Gastrocnemius medialis (tissue), 4 donors: Measurements from ENCODE around the gene LPCAT2. TPM values are rescaled to one million over a fixed set of nuclear protein-coding genes. Genes with fewer than 3 reads are reported as not detected.

ENCODE experiments used
- ATAC-seq, 2 donors: fragments of 150-250 bp; one replicate each; pipeline ENCODE4 v1.9.1; 2016
- DNase-seq, 2 donors: peaks; one replicate each; pipeline ENCODE4 v3.0.0-alpha.2; 2019
- H3K27ac ChIP-seq, 4 donors: fragments of 200-600 bp; sonication (generic); 1 replicate in 1 of 4; 2 replicates in 3 of 4; pipeline ENCODE4 v1.5.1; 2016 to 2018; ENCODE audit warnings: mild to moderate bottlenecking in 2 of 4, moderate library complexity in 1 of 4
- H3K27me3 ChIP-seq, 3 donors: fragments of 200-600 bp; sonication (generic) in 2 of 3; 1 replicate in 1 of 3; 2 replicates in 2 of 3; pipeline versions ENCODE4 v1.5.1 to v1.6.0; 2016 to 2019; ENCODE audit warnings: mild to moderate bottlenecking in 1 of 3, moderate library complexity in 1 of 3
- H3K36me3 ChIP-seq, 2 donors: fragments of 200-600 bp; sonication (generic) in 1 of 2; one replicate each; pipeline ENCODE4 v1.5.1; 2017 to 2018
- H3K4me1 ChIP-seq, 2 donors: fragments of 200-600 bp; sonication (generic) in 1 of 2; one replicate each; pipeline ENCODE4 v1.5.1; 2016 to 2017; ENCODE audit warnings: mild to moderate bottlenecking in 2 of 2
- H3K4me3 ChIP-seq, 4 donors: fragments of 200-600 bp; sonication (generic) in 3 of 4; 1 replicate in 1 of 4; 2 replicates in 3 of 4; pipeline ENCODE4 v1.5.1; 2016 to 2019; ENCODE audit warnings: mild to moderate bottlenecking in 2 of 4
- H3K9me3 ChIP-seq, 3 donors: fragments of 200-600 bp; sonication (generic) in 2 of 3; 1 replicate in 1 of 3; 2 replicates in 2 of 3; pipeline ENCODE4 v1.5.1; 2016 to 2019
- POLR2A ChIP-seq, 2 donors: fragments of 450-650 bp; IDR thresholded peaks; one replicate each; pipeline ENCODE4 v1.6.1; 2017; ENCODE audit warnings: antibody characterized with exemption in 2 of 2, mild to moderate bottlenecking in 2 of 2, moderate library complexity in 2 of 2
- in situ Hi-C, 4 donors: fragments of 200-750 bp; cut with MboI; loops; one replicate each; pipeline versions ENCODE4 v1.15.0 to v1.8.0; 2017; ENCODE audit warnings: low sequenced_read_pairs in 4 of 4
- intact Hi-C: fragments of 100-400 bp; cut with DNase I; formaldehyde crosslinking; loops from one replicate; pipeline ENCODE4 v1.15.1; 2023; ENCODE audit warnings: low total_unique reads
- total RNA-seq, 4 donors: library from RNA; depleted of rRNA; stranded (reverse); fragments of >200 nt; gene quantifications; one replicate each; pipeline versions ENCODE4 v1.1.0 to v1.2.3, GENCODE V29; 2016
- TF ChIP-seq, protein P1 (sequence below), 5 experiments: fragments of 450-650 bp in 3 of 5; fragments of 200-600 bp in 2 of 5; sonication (generic) in 2 of 5; IDR thresholded peaks in 4 of 5; conservative IDR thresholded peaks in 1 of 5; 1 replicate in 4 of 5; 2 replicates in 1 of 5; pipeline ENCODE4 v1.5.1; 2016 to 2019; ENCODE audit warnings: antibody characterized with exemption in 5 of 5, mild to moderate bottlenecking in 3 of 5, moderate library complexity in 3 of 5

Gene LPCAT2
- total RNA-seq, 4 donors from 2014 or later, result 1.2 to 6.7 (median 4.7) TPM

DNA sequence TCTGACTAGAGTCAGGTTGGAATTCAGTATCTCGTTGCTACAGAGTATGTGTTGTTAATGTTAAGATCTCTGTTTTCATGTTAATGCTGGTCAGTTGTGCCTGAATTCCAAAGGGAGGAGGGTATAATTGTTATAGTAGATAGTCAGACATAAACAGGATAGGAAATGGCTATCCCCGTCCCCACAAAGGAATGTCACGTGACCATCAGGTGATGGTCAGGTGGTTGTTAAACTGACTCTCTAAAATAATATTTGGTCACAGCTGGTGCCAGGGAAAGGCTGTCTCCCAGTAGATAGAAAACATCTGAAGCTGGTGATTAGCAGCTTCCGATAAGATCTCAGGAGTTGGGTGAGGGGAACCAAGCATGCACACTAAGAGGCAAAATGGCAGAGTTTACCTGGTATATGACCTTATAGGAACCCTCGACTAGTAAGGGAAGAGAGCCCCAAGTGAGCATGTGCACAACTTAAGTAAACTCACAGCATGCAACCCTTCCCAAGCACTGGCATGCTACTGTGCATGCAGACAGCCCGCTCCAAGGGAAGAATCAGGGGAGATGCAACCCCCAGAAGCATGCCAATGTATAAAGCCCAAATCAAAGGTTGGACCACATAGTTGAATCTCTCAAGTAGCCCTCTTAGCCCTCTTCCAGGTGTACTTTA is 119.6 kb downstream of the LPCAT2 start:
- no peak overlapping the region for H3K4me3 ChIP-seq
- no peak overlapping the region for H3K27ac ChIP-seq
- intact Hi-C loops, result no loop called here
- no peaks in the 10 kb centered on the region for H3K36me3 ChIP-seq
- ATAC-seq (no peak), DNase-seq (no peak)
- H3K27me3 ChIP-seq, result no peaks in the 10 kb centered on the region
- in situ Hi-C loops, result no loop called here
- TF ChIP-seq, protein P1, sequence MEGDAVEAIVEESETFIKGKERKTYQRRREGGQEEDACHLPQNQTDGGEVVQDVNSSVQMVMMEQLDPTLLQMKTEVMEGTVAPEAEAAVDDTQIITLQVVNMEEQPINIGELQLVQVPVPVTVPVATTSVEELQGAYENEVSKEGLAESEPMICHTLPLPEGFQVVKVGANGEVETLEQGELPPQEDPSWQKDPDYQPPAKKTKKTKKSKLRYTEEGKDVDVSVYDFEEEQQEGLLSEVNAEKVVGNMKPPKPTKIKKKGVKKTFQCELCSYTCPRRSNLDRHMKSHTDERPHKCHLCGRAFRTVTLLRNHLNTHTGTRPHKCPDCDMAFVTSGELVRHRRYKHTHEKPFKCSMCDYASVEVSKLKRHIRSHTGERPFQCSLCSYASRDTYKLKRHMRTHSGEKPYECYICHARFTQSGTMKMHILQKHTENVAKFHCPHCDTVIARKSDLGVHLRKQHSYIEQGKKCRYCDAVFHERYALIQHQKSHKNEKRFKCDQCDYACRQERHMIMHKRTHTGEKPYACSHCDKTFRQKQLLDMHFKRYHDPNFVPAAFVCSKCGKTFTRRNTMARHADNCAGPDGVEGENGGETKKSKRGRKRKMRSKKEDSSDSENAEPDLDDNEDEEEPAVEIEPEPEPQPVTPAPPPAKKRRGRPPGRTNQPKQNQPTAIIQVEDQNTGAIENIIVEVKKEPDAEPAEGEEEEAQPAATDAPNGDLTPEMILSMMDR (IDR thresholded peaks at IDR 0.05 in 4 of 5, conservative IDR thresholded peaks at IDR 0.05 in 1 of 5), result no peak
- TF ChIP-seq POLR2A (IDR thresholded peaks at IDR 0.05), result no peak
- no peaks in the 10 kb centered on the region for H3K4me1 ChIP-seq
- no peaks in the 10 kb centered on the region for H3K9me3 ChIP-seq

DNA sequence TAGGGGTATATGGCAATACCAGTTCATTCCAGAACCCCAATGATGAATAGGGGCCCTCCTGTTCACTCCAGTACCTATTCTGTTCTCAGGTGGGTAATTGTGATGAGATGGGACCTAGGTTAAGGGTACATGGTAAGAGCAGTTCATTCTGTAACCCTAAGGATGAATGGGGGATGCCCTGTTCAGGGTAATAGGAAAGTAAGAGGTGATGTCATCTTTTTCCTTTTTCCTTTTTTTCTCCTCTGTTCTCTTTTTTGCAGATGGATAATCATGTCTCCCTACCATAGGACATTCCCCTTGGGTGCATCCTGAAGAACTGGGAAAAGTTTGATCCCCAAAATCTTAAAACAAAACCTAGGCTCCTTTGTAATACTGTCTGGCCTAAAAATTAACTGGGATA is 121.9 kb downstream of the LPCAT2 start:
- H3K4me3 ChIP-seq, result no peak overlapping the region
- in situ Hi-C loops (no loop called here), intact Hi-C loops (no loop called here)
- no peaks in the 10 kb centered on the region for H3K9me3 ChIP-seq
- H3K4me1 ChIP-seq, result no peaks in the 10 kb centered on the region
- TF ChIP-seq POLR2A (IDR thresholded peaks at IDR 0.05), result no peak
- TF ChIP-seq, protein P1 (IDR thresholded peaks at IDR 0.05 in 4 of 5, conservative IDR thresholded peaks at IDR 0.05 in 1 of 5), result no peak
- DNase-seq, result no peak
- ATAC-seq, result no peak
- H3K27me3 ChIP-seq, result no peaks in the 10 kb centered on the region
- no peaks in the 10 kb centered on the region for H3K36me3 ChIP-seq
- no peak overlapping the region for H3K27ac ChIP-seq

DNA sequence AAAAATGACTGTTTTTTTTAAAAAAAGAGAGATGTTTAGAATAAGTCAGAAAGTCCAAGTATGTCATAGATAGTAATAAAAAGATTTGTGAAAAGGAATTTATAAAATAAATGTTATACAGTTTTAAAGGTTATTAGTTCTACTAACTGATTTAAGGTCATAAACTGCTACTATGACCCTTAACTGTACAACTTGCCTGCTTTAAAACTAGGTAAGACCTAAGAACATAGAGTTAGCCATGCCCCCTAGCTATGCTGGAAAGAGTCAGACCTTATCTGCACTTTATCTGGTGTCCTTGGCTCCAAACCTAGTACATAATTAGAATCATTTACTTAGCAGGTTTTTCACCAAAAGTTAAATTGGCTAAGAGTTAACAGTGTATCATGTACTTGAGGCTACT is 123.4 kb downstream of the LPCAT2 start:
- in situ Hi-C loops, result no loop called here
- no peak for ATAC-seq
- peaks cover 0 to 3% (median 0%) of the 10 kb centered on the region in 3 donors for H3K27me3 ChIP-seq
- no peaks in the 10 kb centered on the region for H3K4me1 ChIP-seq
- no peak for DNase-seq
- intact Hi-C loops, result no loop called here
- H3K36me3 ChIP-seq, result no peaks in the 10 kb centered on the region
- H3K9me3 ChIP-seq, result no peaks in the 10 kb centered on the region
- TF ChIP-seq POLR2A (IDR thresholded peaks at IDR 0.05), result no peak
- TF ChIP-seq, protein P1 (IDR thresholded peaks at IDR 0.05 in 4 of 5, conservative IDR thresholded peaks at IDR 0.05 in 1 of 5), result no peak
- no peak overlapping the region for H3K4me3 ChIP-seq
- no peak overlapping the region for H3K27ac ChIP-seq

DNA sequence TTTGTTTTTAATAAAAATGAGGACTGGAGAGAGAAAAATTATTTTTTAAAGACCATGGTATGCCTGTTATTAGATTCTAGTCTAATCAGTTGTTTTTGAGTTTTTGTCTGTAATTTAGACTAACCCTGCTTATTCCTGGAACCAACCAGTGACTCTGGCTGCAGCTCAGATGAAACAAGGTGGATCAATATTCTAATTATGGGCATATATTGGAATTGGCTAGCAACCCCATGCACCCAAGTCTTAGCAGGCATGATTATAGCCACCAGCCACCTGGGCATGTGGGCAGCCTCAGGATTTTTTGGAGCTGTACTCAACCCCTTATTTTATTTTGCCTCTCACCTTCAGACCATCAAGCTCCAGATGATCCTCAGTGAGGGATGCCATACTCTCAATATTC is 125.3 kb downstream of the LPCAT2 start:
- no peak for TF ChIP-seq POLR2A (IDR thresholded peaks at IDR 0.05)
- TF ChIP-seq, protein P1 (IDR thresholded peaks at IDR 0.05 in 4 of 5, conservative IDR thresholded peaks at IDR 0.05 in 1 of 5), result no peak
- in situ Hi-C loops, result no loop called here
- no peak overlapping the region for H3K4me3 ChIP-seq
- no peaks in the 10 kb centered on the region for H3K9me3 ChIP-seq
- intact Hi-C loops, result no loop called here
- no peak overlapping the region for H3K27ac ChIP-seq
- ATAC-seq (no peak), DNase-seq (no peak)
- no peaks in the 10 kb centered on the region for H3K36me3 ChIP-seq
- H3K27me3 ChIP-seq, result peaks cover 0 to 3% (median 0%) of the 10 kb centered on the region in 3 donors
- no peaks in the 10 kb centered on the region for H3K4me1 ChIP-seq

Other genes starting within 250 kb of the LPCAT2 start
- gene IRX6, start 184.9 kb upstream of the LPCAT2 start, total RNA-seq, result 1 to 10 TPM in 2 of 4 donors, under 1 TPM in 2; 0.39 to 3.8 (median 1.4) TPM
- 100 to 1,000 TPM in 1 of 4 donors, 10 to 100 TPM in 3; 26.6 to 119 (median 55.6) TPM for gene MMP2, start 29.9 kb upstream of the LPCAT2 start, total RNA-seq
- not detected for gene CAPNS2, start 57.6 kb downstream of the LPCAT2 start, total RNA-seq
- not detected for gene SLC6A2, start 146.9 kb downstream of the LPCAT2 start, total RNA-seq